Posterior vena cava (tissue), 2 donors: ENCODE measurements around the gene ZSCAN1. TPM values are rescaled to one million over a fixed set of nuclear protein-coding genes. Genes with fewer than 3 reads are reported as not detected.

Experiments
- DNase-seq: peaks from one replicate; pipeline ENCODE4 v3.0.0-alpha.2; 2020; ENCODE audit warnings: low spot score
- intact Hi-C, 2 donors: fragments of 100-400 bp; cut with DNase I; formaldehyde crosslinking; loops; one replicate each; pipeline versions ENCODE4 v1.14.1 to v1.14.2; 2022 to 2023
- total RNA-seq, 2 donors: library from RNA; stranded (reverse); fragmentation: NEBNext Ultra II Directional; extraction: Animal tissue kit (Norgen Biotek cat#: 25700); gene quantifications; one replicate each; pipeline ENCODE4 v1.2.1, GENCODE V29; 2021
- donor health status: DM: yes; HTN: yes; CAD: no.
- donor health status: DM: yes; HTN: yes; CAD: no.

Gene ZSCAN1
- total RNA-seq, 2 donors from 2014 or later, result not detected

DNA sequence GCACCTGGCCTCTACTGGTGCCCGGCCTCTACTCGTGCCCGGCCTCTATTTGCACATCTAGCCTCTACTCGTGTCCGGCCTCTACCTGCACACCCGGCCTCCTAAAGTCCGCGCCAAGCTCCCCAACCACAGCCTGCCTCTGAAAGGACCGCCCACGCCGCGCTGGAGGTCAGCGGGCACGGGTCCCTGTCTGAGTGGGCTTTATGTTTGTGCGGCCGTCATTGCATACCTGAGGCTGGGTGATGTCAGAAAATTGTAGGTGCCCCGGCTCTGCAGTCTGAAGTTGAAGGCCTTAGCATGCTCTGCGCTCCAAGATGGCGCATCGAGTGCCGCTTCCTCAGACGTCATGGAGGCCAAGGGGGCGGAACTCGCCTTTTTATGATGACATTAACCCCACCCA, 26.4 kb downstream of the ZSCAN1 start:
- intact Hi-C loops, result no loop called here
- DNase-seq, result no peak

DNA sequence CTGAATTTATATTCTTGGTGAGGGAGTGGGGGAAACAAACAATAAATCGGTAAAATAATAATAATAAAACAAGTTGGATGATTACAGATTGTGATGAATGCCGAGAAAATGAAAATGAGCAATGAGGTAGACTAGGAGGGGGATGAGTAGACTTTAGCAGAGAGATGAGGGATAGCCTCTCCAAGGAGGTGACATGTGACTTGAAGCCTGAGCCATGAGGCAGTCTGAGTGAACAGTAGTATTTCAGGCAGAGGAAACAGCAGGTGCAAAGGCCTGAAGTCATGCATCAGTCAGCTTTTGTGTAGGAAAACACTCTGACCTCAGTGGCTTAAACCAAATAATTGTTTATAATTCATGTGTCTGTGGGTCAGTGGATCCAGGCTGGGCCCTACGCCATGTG, 29.9 kb downstream of the ZSCAN1 start:
- intact Hi-C loops, result no loop called here
- DNase-seq, result no peak

GRCh38 chr19:58067240-58067912, 33.6 kb downstream of the ZSCAN1 start:
- intact Hi-C loops, result no loop called here
- no peak for DNase-seq

DNA sequence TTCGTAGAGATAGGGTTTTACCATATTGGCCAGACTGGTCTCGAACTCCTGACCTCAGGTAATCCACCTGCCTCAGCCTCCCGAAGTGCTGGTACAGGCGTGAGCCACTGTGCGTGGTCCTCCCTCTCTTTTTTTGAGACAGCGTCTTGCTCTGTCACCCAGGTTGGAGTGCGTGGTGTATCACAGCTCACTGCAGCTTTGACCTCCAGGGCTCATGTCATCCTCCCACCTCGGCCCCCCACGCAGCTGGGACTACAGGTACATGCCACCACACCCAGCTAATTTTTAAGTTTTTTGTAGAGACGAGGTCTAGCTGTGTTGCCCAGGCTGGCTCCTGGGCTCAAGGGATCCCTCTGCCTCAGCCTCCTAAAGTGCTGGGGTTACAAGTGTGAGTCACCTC, 46.0 kb downstream of the ZSCAN1 start:
- intact Hi-C loops, result no loop called here
- DNase-seq, result no peak

GRCh38 chr19:58083021-58083420, 49.2 kb downstream of the ZSCAN1 start:
- intact Hi-C loops, result no loop called here
- DNase-seq, result no peak

GRCh38 chr19:58084596-58085347, 50.9 kb downstream of the ZSCAN1 start:
- no peak for DNase-seq
- intact Hi-C loops, result no loop called here

DNA sequence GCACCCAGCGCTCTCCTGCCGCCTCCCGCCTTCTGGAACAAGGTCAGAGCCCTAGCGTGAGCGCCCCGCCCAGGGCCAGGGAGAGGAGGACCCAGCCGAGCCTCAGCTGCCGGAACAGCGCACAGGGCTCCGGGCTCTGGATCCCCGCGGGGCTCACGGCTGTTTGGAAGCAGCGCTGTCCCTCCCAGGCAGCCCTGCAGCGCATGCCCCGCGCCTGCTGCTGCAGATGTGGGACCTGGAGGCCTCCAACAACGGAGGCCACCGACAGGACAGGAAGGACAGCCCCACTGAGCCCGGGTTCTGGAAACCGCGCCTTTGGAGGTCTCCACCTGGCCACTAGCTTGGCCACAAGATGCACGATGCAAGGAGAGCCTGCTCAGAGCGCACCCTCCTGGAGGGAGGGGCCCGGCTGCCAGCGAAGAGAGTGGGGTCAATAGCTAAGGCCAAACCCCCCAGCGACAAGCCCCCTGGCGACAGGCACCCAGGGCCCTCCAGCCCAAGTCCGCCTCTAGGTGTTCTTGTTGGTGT, 51.6 kb downstream of the ZSCAN1 start:
- intact Hi-C loops, result no loop called here
- no peak for DNase-seq

DNA sequence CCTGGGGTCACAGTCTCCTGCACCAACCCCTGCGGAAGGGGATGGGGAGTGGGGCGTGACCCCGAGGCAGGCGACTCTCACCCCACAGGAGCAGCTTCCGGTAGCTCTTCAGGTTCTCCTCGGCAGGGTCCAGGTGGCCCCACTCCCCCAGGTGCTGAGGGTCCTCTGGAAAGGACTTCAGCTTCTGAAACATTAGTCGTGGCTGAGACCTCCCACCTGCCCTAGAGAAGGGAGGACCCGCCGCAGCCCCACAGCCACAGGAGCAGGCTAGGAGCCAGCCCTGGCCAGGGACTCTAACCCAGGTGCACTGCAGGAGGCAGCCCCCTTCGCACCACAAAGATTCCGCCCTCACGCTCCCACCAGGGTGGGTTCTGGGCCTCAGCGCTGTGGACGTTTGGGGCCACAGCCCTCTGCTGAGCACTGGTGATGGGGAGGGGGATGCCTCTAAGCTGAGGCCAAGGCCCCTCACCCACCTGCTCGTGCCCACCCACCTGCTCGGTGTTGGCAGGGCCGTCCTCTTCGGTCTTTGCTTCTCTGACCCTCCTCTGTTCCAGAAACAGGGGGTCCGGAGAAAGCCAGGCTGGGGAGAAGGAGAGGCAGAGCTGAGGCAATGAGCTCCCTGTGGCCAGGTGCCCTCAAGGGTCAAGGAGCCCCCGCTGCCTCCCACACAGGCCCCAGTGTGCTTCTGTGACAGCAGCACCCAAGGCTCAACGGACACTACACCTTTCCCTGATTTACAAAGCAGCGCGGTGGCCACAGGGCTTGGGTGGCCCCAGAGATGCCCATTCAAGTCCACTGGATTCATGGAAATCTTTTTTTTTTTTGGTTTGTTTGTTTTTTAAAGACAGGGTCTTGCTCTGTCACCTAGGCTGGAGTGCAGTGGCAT, 53.2 kb downstream of the ZSCAN1 start:
- intact Hi-C loops, result no loop called here
- no peak for DNase-seq

GRCh38 chr19:58088521-58089052, 54.8 kb downstream of the ZSCAN1 start:
- DNase-seq, result no peak
- intact Hi-C loops, result no loop called here

- intact Hi-C loops, result no loop called here
- no peak for DNase-seq
Observed at GRCh38 chr19:58089846-58090245, 56.0 kb downstream of the ZSCAN1 start.

DNA sequence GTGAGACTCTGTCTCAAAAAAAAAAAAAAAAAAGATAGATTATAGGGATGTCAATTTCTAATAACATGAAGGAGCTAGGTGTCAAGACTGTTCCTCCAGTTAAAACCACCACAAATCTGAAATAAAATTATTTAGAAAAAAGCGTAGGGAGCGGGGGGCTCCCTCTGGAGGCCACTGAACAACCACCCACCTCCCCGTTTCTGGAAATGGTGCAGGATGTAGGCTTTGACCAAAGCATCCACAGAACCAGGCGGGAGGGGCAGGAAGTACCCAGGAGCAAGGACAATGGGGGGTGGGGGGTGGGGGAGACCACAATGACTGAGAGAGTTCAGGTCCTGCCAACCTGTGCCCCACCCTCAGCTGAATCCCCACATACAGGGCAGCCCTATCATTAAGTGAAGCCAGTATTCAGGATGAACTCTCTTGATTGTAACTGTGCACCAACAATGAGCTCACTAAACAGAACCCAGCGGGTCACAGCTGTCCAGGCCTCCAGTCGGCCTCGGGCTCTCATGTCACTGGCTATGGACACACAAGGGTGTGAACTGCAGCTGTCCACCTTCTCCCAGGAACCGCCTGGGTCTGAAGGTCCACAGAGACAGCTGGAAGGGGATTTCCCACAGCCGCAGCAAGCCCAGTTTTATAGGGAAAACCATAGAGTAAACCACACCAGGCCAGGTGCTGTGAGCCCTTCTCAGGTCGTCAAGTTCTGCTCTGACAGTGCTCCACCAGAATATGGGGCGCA, 57.6 kb downstream of the ZSCAN1 start:
- no peak for DNase-seq
- intact Hi-C loops, result no loop called here

GRCh38 chr19:58093071-58093470, 59.2 kb downstream of the ZSCAN1 start:
- intact Hi-C loops, result no loop called here
- no peak for DNase-seq

GRCh38 chr19:58095328-58095727, 61.5 kb downstream of the ZSCAN1 start:
- DNase-seq, result no peak
- intact Hi-C loops, result no loop called here

DNA sequence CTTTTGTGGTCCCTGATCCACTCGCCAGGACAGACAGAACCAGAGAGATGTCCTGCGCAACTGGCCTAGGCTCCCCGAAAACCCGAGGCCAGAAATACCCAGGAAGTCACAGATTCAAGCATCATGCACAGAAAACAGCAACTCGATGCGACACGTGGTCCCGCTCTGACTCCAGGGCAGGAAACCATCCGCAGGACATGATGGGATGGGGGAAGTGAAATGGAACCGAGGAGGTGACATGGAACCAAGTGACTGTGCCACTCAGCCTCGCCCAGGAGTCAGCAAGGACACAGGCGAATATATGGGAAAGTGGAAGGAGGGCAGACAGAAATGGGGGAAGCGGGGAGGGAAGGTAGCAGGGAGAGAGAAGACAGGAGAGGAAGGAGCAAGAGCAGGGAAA, 63.1 kb downstream of the ZSCAN1 start:
- no peak for DNase-seq
- intact Hi-C loops, result no loop called here

- DNase-seq, result no peak
- intact Hi-C loops, result no loop called here
Observed at GRCh38 chr19:58097349-58097748, 63.5 kb downstream of the ZSCAN1 start.

DNA sequence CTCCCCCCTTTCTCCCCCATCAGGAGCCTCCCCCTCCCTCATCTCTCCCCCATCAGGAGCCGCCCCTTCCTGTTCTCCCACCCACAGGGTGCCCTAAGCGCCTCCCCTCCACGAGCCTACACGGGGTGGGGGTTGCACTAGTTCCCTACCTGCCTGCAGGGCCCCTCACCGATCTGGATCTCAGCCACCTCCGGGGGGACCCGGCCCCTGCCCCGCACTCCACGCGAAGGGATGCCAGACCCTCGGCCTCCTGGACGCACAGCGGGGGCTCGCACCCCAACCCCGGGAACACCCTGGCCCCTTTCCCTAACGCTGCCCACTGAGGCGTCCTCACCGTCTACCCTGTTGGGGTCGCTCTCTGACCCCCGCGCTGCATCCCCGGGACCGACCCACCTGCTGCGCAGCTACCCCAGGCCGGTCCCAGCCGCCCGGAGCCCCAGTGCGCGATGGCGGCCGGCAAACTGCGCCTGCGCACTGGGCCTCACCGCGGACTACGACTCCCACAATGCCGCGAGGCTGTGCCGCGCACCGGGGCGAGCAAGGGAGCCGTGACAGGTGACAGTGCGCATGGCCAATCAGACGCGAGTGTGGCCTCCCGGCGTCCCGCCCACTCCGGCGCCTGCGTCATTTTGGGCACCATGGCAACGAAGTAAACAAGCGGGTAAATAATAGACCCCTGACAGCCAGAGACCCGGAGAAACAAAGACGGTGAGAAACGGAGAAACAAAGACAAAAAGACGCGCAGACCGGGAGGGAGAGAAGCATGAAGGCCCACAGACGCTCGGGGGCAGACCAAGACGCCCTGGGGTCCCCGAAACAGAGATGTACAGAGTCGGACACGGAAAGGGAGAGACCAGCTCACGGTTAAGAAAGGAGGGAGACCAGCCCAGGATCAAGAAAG, 64.2 kb downstream of the ZSCAN1 start, which contains the start of gene ZSCAN18:
ZSCAN18 (minus strand) TSS at position 451 of the 901 bp plus-strand sequence. CDS start 7,964 bp downstream, outside the sequence.
- DNase-seq, result peak; percentile 99
- intact Hi-C loops, result no loop called here

- DNase-seq, result no peak
- intact Hi-C loops, result no loop called here
Observed at GRCh38 chr19:58098682-58098998, 64.8 kb downstream of the ZSCAN1 start.
